KG1 (cell line): ENCODE results near the gene UNC13A.

Experiments used
- DNase-seq: peaks from one replicate; lab custom pipeline; 2025; lab: John Stamatoyannopoulos, UW

Gene UNC13A

DNA sequence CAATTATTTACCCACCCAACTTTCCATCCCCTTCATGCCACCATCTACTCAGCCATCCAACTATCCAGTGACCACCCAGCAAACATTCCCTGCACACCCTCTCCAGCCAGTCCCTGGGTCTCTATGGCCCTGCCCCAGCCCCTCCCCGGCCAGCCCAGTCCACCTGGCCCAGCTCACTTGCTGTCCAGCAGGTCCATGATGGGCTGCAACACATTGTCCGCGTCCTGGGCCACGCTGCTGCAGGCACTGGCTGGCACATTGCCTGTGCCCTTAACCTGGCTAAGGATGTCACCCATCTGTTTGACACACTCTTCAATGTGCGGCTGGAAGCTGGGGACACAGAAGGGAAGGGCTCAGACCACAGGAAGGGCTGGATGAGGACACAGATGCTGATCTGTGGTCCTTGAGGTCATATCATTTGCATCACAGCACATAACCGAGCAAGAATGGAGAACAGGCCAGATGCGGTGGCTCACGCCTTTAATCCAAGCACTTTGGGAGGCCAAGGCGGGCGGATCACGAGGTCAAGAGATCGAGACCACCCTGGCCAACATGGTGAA lies 61.6 kb downstream of the UNC13A start:
- no peak for DNase-seq

DNA sequence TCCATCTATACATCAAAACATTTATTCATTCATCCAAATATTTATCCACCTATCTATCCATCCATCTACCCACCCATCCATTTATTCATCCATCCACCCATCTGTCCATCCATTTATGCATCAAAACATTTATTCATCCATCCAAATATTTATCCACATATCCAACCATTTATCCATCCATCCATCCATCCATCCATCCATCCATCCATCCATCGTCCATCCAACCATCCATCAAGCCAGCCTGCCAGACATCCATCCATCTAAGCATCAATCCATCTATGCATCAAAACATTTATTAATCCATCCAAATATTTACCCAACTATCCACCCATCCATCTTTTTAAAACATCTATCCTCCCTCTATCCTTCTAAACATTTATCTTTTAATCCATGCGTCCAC lies 62.2 kb downstream of the UNC13A start:
- no peak for DNase-seq

DNA sequence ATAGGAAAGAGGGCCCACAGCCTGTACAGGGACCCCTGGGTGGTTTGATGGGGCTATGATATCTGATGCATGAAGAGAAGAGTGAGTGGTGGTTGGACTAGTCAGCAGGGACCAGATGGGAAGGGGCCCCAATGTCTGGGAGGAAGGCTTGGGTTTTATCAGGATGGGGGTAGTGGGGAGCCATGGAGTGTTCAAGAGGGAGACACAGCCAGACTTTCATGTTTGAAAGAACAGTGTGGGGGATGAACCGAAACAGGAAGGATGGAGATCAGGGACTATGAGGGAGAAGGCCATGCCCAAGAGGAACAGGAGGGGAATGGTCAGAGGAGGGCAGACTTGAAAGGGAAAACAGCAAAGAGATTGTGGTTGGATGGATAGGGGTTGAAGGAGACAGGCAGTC lies 63.1 kb downstream of the UNC13A start:
- no peak for DNase-seq

DNA sequence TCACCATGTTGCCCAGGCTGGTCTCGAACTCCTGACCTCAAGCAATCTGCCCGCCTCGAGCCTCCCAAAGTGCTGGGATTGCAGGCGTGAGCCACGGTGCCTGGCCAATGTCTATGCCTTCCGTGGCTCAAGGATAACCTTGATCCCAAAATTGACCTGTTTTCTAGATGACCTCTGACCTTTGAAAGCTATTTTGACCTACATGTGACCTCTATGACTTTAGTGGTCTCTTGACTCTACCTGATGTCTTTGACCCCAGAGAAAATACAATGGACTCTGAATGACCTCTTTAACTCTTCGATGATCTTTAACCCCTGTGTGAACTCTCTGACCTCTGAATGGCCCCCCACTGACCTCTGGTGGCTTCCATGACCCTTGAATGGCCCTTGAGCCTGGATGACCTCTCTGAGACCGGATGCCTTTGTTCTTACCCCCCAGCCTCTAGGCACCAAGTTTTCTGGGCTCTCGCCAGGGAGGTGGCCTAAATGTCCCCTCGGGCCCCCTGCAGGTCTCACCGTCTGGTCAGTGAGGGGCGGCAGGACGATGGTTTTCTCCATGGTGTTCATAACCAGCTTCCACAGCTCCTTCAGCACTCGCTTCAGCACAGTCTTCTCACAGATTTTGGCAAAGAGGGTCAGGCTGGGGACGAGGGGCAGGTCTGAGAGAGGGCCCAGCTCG lies 63.7 kb downstream of the UNC13A start:
- DNase-seq = no peak

DNA sequence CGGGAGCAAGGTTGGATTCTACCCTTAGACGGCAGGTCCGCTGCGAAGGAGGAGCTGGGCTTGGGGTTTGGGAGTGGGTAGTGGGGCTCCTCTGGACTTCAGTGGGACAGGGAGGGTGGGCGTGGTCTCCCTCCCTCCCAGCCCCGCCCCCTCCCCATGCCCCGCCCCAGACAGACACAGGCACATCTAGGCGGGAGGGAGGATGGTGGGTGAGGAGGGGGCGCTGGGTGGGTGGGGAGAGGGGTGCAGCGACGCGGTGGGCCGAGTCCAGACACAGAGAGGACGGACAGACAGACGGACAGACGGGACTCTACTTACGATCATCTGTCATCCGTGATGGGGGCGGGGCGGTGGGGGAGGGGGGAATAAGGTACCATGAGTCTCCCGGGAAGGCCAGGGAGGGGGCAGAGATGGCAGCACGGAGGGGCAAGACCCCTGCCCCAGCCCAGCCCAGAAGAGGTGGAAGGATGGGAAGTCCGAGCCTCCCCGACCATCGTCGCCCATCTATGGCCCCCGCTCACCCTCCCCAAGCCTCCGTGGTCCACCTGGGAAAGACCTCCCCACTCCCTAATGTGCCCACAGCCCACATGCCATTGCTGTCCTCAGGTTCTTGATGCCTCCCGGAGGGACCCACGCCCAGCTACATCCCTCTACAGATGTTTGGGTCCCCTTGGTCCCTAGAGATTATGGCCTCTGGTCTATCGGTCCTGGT lies 64.8 kb downstream of the UNC13A start:
- DNase-seq = no peak

DNA sequence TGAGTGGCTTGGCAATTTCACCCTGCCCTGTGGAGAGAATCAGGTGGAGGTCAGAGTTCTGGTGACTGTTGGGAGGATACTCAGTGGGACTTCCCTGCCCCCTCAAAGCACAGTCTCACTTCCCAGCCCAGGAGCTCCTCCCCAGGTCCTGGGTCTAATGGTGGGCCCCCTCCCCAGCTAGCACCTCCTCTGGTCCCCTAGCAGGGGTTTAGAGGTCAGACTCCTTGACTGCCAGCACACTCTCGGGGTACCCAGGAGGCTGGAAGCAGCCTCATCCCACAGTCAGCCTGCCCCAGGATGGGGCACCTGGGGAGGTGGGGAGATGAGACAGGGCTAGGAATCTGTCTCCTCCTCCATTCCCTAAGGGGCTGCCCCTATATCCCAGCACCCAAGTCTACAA lies 67.5 kb downstream of the UNC13A start:
- DNase-seq = no peak

DNA sequence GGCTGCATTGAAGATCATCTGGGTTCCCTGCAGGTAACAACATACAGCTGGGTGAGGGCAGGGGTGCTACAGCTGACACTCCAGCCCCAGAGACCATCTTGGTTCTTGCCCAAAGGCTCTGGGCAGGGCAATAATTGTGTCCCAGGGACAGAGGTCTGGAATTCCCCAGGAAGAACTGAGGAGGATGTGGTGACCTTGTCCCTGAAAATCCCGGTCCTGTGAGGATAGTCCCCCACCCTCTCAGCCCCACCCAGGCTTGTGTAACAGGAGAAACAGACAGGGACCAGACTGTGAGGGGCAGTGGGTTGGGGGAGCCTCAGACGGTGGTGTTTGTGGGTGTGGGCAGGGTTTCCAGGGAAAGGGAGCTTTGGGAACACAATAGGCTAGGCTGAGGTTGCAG lies 69.2 kb downstream of the UNC13A start:
- DNase-seq = no peak

DNA sequence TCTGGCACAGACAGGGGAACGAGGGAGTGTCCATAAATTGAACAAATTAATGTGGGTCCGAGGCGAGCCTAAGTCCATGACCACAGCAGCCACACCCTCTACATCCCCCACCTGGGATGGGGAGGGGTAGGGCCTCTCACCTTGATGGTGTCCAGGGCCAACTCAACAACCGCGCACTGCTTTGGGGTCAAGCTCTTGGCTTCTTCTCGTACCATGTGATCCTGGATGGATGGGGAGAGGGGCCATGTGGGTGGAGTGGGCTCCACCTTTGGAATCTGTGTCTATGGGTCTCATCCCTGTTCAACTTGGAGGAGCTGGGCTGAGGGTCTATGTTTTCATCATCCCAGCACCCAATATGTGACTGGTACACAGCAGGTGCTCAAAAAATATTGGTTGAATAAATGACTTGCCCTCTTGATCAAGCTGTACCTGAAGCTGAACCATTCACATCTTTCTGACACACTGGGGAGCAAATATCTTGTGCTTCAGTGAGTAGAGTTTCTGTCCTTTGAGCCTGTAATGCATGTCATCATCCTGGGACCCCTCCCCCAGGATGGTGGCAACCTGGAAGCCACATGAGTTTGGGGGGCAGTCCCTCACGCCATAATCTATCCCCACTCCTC lies 69.8 kb downstream of the UNC13A start:
- no peak for DNase-seq

DNA sequence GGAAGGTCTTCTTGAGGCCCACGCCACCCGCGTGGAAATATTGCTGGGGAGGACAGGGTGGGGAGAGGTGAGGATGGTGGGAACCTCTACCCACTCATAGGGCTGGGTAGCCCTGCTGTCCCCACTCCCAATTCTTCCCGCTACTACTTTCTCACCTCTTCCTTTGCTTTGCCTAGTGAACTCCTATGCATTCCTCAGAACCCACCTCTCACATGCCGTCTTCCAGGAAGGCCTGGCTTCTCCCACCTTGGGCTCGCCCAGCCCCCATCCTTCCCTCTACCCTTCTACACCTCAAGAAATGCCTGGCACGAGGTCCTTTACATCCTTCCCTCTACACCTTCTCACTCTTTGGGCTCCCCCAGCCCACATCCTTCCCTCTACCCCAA lies 70.4 kb downstream of the UNC13A start:
- no peak for DNase-seq

DNA sequence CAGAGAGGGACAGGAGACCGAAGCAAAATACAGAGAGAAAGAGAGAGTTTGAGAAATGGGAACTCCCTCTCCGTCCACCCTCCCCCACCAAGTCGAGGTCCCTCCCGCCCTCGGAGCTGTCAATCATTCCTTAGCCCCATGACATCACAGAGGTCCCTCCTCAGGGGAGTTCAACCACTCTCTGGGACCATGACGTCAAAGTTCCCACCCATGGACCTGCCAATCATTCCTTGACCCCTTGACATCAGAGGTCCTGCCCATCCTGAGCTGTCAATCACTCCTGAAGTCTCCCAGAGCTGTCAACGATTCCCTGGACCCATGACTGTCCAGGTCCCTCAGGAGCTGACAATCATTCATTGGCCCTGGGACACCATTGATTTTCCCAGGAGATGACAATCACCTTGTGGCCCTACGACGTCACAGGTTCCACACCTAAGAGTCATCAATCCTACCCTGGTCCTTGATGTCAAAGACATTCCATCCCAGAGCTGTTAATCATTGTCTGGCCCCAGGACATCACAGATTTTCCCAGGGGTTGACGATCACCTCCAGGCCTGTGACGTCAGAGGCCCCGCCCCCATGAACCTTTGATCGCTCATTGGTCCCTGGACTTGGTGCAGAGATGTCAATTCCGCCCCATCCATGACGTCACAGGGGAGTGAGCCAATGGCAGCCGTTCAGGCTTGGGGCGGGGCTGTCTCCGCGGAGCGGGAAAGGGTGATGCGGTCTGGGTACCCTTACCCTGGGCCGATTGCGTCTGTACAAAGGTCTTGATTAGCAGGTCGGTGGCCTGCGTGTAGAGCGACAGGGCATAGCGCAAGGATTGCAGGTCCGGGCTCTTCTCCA lies 71.0 kb downstream of the UNC13A start:
- no peak for DNase-seq

DNA sequence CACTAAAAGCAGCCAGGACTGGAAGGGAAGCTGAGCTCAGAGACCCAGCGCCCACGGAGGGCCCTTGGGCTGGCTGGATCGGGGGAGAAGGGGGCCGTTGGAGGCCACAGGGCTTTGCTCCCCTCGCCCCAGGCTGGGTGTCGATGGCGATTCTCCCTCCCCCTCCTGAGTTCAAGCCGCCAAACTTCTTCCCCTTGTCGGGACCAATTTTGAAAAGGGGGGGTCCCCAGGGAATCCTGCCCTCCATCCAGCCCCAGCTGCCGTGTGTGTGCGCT lies 71.5 kb downstream of the UNC13A start:
- DNase-seq = no peak

DNA sequence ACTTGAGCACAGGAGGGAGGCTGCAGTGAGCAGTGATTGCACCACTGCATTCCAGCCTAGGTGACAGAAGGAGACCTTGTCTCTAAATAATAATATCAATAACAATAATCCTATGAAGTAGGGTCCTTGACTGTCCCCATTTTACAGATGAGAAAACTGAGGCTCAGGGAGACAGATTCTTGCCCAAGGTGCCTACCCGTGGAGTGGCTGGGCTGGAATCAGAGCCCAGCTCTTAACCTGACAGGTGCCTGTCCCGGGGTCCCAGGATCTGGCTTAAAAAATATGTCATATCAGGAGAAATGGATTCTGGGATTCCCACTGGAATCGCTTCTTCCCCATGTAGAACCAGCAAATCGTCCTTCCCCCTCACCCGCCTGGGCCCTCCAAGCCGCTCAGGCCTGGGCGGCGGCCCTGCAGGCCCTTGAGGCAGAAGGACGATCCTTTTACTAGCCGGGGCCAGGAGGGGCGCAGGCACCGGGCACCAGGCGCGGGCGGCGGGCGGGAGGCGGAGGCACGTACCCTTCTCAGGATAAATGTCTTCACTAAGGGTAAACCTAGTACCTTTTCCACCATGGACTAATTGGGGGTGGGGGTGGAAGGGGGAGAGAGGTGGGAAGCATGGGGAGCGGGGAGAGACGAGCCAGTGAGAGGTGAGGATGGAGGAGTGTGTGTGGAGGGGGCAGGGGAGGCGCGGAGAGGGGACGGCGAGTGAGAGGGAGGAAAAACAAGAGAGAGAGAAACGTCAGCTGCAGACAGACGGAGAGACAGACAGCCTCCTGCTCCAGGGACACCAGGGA lies 72.1 kb downstream of the UNC13A start:
- no peak for DNase-seq

DNA sequence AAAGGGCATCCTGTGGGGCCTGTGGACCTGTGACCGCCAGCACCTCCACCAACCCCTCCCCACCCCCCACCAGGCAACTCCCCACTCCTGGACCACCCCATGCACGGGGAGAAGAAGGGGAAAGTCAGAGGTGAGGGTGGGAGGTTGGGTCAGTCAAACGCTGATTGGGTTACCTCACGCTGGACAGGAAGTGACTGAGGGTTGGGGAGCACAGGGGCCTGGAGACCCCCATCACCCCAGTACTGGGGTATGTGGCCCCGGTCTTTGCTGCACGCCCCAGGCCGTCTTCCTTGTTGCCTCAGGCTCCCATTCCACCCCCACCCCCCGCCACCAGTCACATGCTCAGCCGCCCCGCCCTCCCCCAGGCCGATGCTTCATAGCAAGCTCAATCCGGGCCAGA lies 73.7 kb downstream of the UNC13A start:
- no peak for DNase-seq

DNA sequence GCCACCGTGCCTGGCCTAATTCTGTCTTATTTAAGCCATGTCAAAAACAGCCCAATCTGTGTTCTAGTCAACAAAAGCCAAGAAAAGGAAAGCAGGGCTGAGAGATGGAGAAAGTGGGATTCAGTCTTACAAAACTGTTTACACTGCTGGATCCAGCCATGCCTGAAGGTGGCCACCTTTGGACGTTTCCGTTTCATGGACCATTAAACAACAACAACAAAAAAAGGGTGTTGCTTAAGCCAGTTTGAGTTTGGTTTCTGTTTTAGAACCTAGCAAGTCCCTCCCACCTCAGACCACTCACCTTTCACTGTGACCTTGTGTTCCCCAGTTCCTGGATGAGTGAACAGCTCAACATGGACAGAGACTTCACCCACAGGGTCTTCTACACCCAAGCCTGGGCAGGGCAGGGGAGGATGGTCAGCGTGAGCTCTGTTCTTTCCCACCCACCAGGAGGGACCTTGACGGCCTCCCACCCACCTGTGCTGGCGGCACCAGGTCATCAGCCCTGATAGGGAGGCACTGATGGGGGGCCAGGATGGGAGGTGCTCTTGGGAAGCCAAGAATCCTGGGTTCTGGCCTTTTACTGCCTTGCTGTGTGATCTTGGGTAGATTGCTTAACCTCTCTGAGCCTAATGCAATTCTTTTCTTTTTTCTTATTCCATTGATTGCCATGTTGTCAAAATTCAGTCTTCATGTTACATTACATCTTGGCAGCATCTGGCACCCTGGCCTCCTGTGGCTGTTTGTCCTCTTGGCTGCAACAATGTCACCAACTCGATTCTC lies 76.5 kb downstream of the UNC13A start:
- no peak for DNase-seq

DNA sequence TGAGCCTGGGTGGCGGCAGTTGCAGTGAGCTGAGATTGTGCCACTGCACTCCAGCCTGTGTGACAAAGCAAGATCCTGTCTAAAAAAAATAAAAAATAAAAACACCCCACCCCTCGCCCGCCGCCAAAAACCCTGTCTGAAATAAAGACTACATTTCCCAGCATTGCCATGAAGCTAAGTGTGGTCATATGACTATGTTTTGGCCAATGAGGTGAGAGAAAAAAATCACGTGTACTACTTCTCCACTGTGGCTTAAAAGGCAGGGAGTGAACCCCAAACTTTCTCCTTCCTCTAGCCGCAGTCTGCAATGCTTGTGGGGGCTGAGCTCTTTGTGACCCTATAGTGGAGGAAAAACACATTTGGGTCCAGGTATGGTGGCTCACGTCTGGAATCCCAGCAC lies 77.8 kb downstream of the UNC13A start:
- DNase-seq = no peak

DNA sequence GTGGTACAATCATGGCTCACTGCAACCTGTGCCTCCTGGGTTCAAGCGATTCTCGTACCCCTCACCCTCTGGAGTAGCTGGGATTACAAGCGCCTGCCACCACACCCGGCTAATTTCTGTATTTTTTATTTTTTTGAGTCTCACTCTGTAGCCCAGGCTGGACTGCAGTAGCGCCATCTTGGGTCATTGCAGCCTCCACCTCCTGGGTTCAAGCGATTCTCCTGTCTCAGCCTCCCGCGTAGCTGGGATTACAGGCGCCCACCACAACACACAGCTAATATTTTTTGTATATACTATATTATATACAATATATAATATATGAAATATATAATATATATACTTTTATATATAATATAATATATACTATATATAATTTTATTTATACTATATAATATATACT lies 80.2 kb downstream of the UNC13A start:
- DNase-seq = no peak

DNA sequence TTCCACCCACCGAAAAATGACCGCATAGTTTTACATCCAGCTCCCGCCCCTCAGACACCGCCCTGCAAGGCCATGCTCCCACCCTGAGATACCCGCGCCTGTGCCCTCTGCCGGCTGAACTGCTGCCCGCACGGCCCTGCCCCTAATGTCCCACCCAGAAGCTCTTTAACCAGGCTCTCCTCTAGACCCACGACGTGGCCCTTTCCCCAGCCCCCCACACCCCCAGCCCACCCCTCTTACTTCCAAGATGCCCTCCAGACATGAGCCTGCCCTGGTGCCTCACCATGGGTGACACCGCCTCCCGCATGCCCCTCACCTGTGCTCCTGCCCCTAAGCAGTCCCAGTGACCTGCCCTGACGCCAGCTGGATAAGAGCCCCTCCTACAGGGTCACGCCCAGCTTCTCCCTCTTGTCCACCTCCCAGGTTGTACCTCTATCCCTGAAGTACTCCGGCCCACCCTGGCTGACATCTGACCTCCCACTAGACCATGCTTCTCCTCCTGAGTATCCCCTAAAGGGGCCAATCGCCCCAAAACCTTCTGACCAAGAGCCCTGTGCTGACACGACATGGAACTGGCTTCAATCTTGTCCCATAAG lies 81.5 kb downstream of the UNC13A start:
- no peak for DNase-seq

DNA sequence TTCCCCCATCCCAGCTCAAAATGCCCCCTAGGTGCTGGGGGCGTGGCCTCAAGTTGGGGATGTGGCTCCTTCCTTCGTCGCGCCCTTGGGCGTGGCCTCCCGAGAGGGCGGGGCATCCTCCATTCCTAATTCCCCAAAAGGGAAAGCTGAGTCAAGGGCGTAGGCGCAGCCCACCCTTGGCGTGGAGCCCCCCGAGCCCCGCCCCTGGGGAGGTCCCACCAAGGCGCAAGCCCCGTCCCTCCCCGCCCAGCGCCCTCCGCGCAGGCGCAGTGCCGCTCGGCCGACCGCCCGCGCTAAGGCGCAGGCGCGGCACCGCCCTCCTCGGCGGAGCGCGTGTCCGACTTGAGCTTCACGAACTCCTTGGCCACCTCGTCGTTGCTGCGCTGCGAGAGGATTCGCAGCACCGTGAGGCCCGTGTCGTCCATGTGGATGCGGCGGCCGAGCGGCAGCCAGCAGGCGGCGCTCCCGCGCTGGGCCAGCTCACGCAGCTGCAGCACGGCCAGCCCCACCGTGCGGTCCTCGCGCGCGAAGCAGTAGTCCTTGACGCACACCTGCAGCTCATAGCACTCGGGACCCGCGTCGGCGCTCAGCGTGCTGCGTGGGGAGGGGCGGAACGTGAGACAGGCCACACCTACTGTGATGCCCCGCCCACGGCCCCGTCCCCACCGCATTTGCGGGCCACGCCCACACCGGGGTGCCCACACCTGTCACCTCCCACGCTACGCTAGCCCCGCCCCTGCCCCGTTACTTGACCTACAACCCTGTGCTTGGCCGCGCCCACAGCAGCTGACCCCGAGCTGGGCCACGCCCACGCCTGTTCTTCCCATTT lies 82.2 kb downstream of the UNC13A start:
- peak; percentile 61 for DNase-seq

DNA sequence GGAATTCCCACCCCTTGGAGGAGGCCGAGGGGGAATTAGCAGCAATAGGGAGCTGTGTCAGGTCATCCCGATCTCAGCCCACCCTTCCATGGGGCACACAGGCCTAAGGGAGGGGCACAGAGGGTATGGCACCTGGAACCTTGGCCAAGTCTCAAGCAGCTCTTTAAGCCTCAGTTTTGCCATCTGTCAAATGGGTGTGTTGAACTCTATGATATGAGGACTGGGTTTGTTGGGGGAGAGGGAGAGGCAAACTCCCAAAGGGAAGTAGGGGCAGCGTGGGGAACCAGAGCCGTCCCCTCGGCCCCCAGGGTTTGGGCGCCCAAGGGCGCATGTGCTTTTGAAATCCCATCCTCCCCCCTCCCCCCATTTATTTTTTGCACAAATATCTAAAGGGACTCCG lies 83.0 kb downstream of the UNC13A start:
- DNase-seq = no peak
